Stomach (tissue), 4 donors: ENCODE measurements around the gene KRTAP12-4.

ENCODE experiments used
- CTCF ChIP-seq, 7 experiments: fragments of 450-650 bp in 4 of 7; fragments of 200-600 bp in 3 of 7; sonication (generic) in 3 of 7; IDR thresholded peaks; one replicate each; pipeline ENCODE4 v1.5.1; 2016 to 2019; ENCODE audit warnings: antibody characterized with exemption in 7 of 7, control low read depth in 2 of 7, mild to moderate bottlenecking in 1 of 7
- POLR2A ChIP-seq, 4 donors: fragments of 450-650 bp; IDR thresholded peaks; one replicate each; pipeline ENCODE4 v1.6.1; 2016; ENCODE audit warnings: antibody characterized with exemption in 4 of 4, control low read depth in 2 of 4, mild to moderate bottlenecking in 1 of 4, moderate library complexity in 1 of 4

- TF ChIP-seq CTCF (IDR thresholded peaks at IDR 0.05): no peak
- no peak for TF ChIP-seq POLR2A (IDR thresholded peaks at IDR 0.05)
These were observed 23.4 kb upstream of the KRTAP12-4 start for GRCh38 chr21:44677881-44678280.
